GM12801 (cell line): Measurements from ENCODE around the gene AMPD3.

ENCODE experiments used
- CTCF ChIP-seq: IDR thresholded peaks from one replicate; pipeline ENCODE4 v1.5.1; 2011; ENCODE audit warnings: control low read depth; ENCODE audit not compliant: insufficient read length; ENCODE audit errors: extremely low read depth

Gene AMPD3

GRCh38 chr11:10522276-10522675, 67.2 kb downstream of the AMPD3 start:
- TF ChIP-seq CTCF, result no peak

- TF ChIP-seq CTCF, result no peak
Observed at GRCh38 chr11:10522921-10523320, 67.9 kb downstream of the AMPD3 start.

GRCh38 chr11:10524471-10524870, 69.4 kb downstream of the AMPD3 start:
- no peak for TF ChIP-seq CTCF

GRCh38 chr11:10526974-10527918, 72.2 kb downstream of the AMPD3 start:
- TF ChIP-seq CTCF, result no peak

GRCh38 chr11:10528121-10528520, 73.1 kb downstream of the AMPD3 start:
- no peak for TF ChIP-seq CTCF

GRCh38 chr11:10529279-10529678, 74.2 kb downstream of the AMPD3 start:
- TF ChIP-seq CTCF, result no peak

- no peak for TF ChIP-seq CTCF
Observed at GRCh38 chr11:10532526-10532925, 77.5 kb downstream of the AMPD3 start.
